Measurements from ENCODE around the gene PPP1CA.
A peak's percentile ranks its signal among the peaks of the same experiment; 100 is the strongest.
"Not testable (repeated sequence)": the region's sequence is repeated elsewhere in the genome, so short reads cannot be mapped to it uniquely, and the experiment has no call there.

Gene PPP1CA

GRCh38 chr11:67404515-67405195 is 3.0 kb upstream of the PPP1CA start:
- no peak overlapping the region for H3K4me3 ChIP-seq (ENCODE audit: low read depth, low read length)

GRCh38 chr11:67403085-67403484 is 1.4 kb upstream of the PPP1CA start:
- not testable (repeated sequence) for H3K4me3 ChIP-seq (ENCODE audit: low read depth, low read length)

- H3K4me3 ChIP-seq (ENCODE audit: low read depth, low read length): not testable (repeated sequence)
Observed at GRCh38 chr11:67402192-67402839, 658 bp upstream of the PPP1CA start.

GRCh38 chr11:67400942-67401494 is 640 bp downstream of the PPP1CA start:
- H3K4me3 ChIP-seq (ENCODE audit: low read depth, low read length): peak overlapping the region; percentile 78

GRCh38 chr11:67400251-67400941 is 1.3 kb downstream of the PPP1CA start:
- peak overlapping the region; percentile 78 for H3K4me3 ChIP-seq (ENCODE audit: low read depth, low read length)

- no peak overlapping the region for H3K4me3 ChIP-seq (ENCODE audit: low read depth, low read length)
Observed at GRCh38 chr11:67398661-67399563, 2.7 kb downstream of the PPP1CA start.

- no peak overlapping the region for H3K4me3 ChIP-seq (ENCODE audit: low read depth, low read length)
Observed at GRCh38 chr11:67397986-67398660, 3.5 kb downstream of the PPP1CA start.

- H3K4me3 ChIP-seq (ENCODE audit: low read depth, low read length): no peak overlapping the region
Observed at GRCh38 chr11:67397536-67397935, 4.1 kb downstream of the PPP1CA start.

- H3K4me3 ChIP-seq (ENCODE audit: low read depth, low read length): no peak overlapping the region
Observed at GRCh38 chr11:67396587-67397389, 4.9 kb downstream of the PPP1CA start.

GRCh38 chr11:67396259-67396581 is 5.4 kb downstream of the PPP1CA start:
- H3K4me3 ChIP-seq (ENCODE audit: low read depth, low read length): no peak overlapping the region

- no peak overlapping the region for H3K4me3 ChIP-seq (ENCODE audit: low read depth, low read length)
Observed at GRCh38 chr11:67395555-67396258, 6.0 kb downstream of the PPP1CA start.

- no peak overlapping the region for H3K4me3 ChIP-seq (ENCODE audit: low read depth, low read length)
Observed at GRCh38 chr11:67393990-67394389, 7.7 kb downstream of the PPP1CA start.

GRCh38 chr11:67393437-67393836 is 8.2 kb downstream of the PPP1CA start:
- H3K4me3 ChIP-seq (ENCODE audit: low read depth, low read length): no peak overlapping the region

- peak overlapping the region; percentile 81 for H3K4me3 ChIP-seq (ENCODE audit: low read depth, low read length)
Observed at GRCh38 chr11:67392183-67392715, 9.4 kb downstream of the PPP1CA start.

GRCh38 chr11:67391304-67392182 is 10.1 kb downstream of the PPP1CA start, which contains the start of gene RAD9A:
TSS of gene RAD9A (plus strand) at chr11:67391986. CDS start at chr11:67392045, 59 bp downstream.
- H3K4me3 ChIP-seq (ENCODE audit: low read depth, low read length): peak within 1 kb of the TSS; percentile 81

GRCh38 chr11:67390947-67391303 is 10.7 kb downstream of the PPP1CA start:
- H3K4me3 ChIP-seq (ENCODE audit: low read depth, low read length): peak overlapping the region; percentile 81

- no peak overlapping the region for H3K4me3 ChIP-seq (ENCODE audit: low read depth, low read length)
Observed at GRCh38 chr11:67389477-67389876, 12.2 kb downstream of the PPP1CA start.

- no peak overlapping the region for H3K4me3 ChIP-seq (ENCODE audit: low read depth, low read length)
Observed at GRCh38 chr11:67387518-67387917, 14.1 kb downstream of the PPP1CA start.

Measured in iPS-11a (cell line).